Tibial nerve (tissue), 3 donors: Measurements from ENCODE around the gene ACTR1B.

ENCODE experiments used
- CTCF ChIP-seq, 5 experiments: fragments of 200-600 bp in 3 of 5; fragments of 450-650 bp in 2 of 5; sonication (generic) in 3 of 5; IDR thresholded peaks; one replicate each; pipeline ENCODE4 v1.5.1; 2016 to 2019; ENCODE audit warnings: antibody characterized with exemption in 5 of 5, mild to moderate bottlenecking in 3 of 5, moderate library complexity in 2 of 5
- POLR2A ChIP-seq, 2 donors: fragments of 450-650 bp; IDR thresholded peaks; one replicate each; pipeline ENCODE4 v1.6.1; 2017; ENCODE audit warnings: antibody characterized with exemption in 2 of 2, mild to moderate bottlenecking in 2 of 2, moderate library complexity in 2 of 2

- TF ChIP-seq CTCF (IDR thresholded peaks at IDR 0.05), result no peak
- TF ChIP-seq POLR2A (IDR thresholded peaks at IDR 0.05), result no peak
These were observed 37.3 kb upstream of the ACTR1B start for GRCh38 chr2:97701186-97701585.
